Endothelial cell of umbilical vein (primary cell): Measurements from ENCODE around the gene NDUFA11.

Experiments
- CTCF ChIP-seq, 2 donors: IDR thresholded peaks; 1 replicate in 1 of 2; 2 replicates in 1 of 2; pipeline ENCODE4 v1.5.1; 2011; ENCODE audit warnings: low read length in 2 of 2, mild to moderate bottlenecking in 2 of 2, moderate library complexity in 2 of 2, control low read depth in 1 of 2, inconsistent platforms in 1 of 2, low read depth in 1 of 2; ENCODE audit not compliant: insufficient read depth in 1 of 2; ENCODE audit errors: extremely low read depth in 1 of 2
- EZH2 ChIP-seq: IDR thresholded peaks from 2 replicates; pipeline ENCODE4 v1.6.1; 2012; ENCODE audit warnings: borderline replicate concordance, low read depth, mild to moderate bottlenecking, moderate library complexity, low read length, inconsistent platforms; ENCODE audit not compliant: severe bottlenecking
- FOS ChIP-seq: IDR thresholded peaks from 2 replicates; pipeline ENCODE4 v1.6.1; 2011; ENCODE audit warnings: mild to moderate bottlenecking, low read length, moderate library complexity, borderline replicate concordance; ENCODE audit not compliant: insufficient read depth
- GATA2 ChIP-seq: IDR thresholded peaks from 2 replicates; pipeline ENCODE4 v1.7.0; 2011; ENCODE audit warnings: low read depth, mild to moderate bottlenecking, moderate library complexity, mixed read lengths, low read length; ENCODE audit not compliant: insufficient read length, insufficient read depth
- POLR2A ChIP-seq: IDR thresholded peaks from 2 replicates; pipeline ENCODE4 v1.6.1; 2012; ENCODE audit warnings: low read depth, mild to moderate bottlenecking, control low read depth, low read length
- POLR2AphosphoS5 ChIP-seq: IDR thresholded peaks from 2 replicates; pipeline ENCODE4 v1.6.1; 2012; ENCODE audit warnings: low read depth, mild to moderate bottlenecking, control low read depth, low read length, moderate library complexity; ENCODE audit not compliant: insufficient read depth

GRCh38 chr19:5929625-5930024 is 26.0 kb upstream of the NDUFA11 start:
- TF ChIP-seq CTCF (IDR thresholded peaks at IDR 0.05; ENCODE audit: extremely low read depth in 1 of 2, insufficient read depth in 1 of 2, low read depth in 1 of 2, low read length in 2 of 2) = no peak
- no peak for TF ChIP-seq POLR2AphosphoS5
- no peak for TF ChIP-seq POLR2A
- TF ChIP-seq EZH2 = no peak
- no peak for TF ChIP-seq FOS
- no peak for TF ChIP-seq GATA2
